ENCODE data around the gene MINDY4. TPM values are rescaled to one million over a fixed set of nuclear protein-coding genes. Genes with fewer than 3 reads are reported as not detected.

Gene MINDY4
- total RNA-seq, 1 donor from 2014 or later = 4.7 TPM

GRCh38 chr7:30787486-30787885, 16.3 kb downstream of the MINDY4 start:
- Mint-ChIP-seq H3K27ac (ENCODE audit: unreplicated experiment) (no peak overlapping the region), H3K27me3 (ENCODE audit: unreplicated experiment) (no peaks in the 10 kb centered on the region)

GRCh38 chr7:30788640-30789333, 17.6 kb downstream of the MINDY4 start:
- no peak for DNase-seq (ENCODE audit: low spot score)
- Mint-ChIP-seq H3K27me3 (ENCODE audit: unreplicated experiment) (no peaks in the 10 kb centered on the region), H3K4me1 (ENCODE audit: unreplicated experiment) (no peaks in the 10 kb centered on the region), H3K27ac (ENCODE audit: unreplicated experiment) (no peak overlapping the region), H3K9me3 (ENCODE audit: unreplicated experiment) (no peaks in the 10 kb centered on the region), H3K36me3 (ENCODE audit: low read depth, unreplicated experiment) (peaks cover 5% of the 10 kb centered on the region), H3K4me3 (ENCODE audit: unreplicated experiment) (no peak overlapping the region)
- TF ChIP-seq, protein P1, sequence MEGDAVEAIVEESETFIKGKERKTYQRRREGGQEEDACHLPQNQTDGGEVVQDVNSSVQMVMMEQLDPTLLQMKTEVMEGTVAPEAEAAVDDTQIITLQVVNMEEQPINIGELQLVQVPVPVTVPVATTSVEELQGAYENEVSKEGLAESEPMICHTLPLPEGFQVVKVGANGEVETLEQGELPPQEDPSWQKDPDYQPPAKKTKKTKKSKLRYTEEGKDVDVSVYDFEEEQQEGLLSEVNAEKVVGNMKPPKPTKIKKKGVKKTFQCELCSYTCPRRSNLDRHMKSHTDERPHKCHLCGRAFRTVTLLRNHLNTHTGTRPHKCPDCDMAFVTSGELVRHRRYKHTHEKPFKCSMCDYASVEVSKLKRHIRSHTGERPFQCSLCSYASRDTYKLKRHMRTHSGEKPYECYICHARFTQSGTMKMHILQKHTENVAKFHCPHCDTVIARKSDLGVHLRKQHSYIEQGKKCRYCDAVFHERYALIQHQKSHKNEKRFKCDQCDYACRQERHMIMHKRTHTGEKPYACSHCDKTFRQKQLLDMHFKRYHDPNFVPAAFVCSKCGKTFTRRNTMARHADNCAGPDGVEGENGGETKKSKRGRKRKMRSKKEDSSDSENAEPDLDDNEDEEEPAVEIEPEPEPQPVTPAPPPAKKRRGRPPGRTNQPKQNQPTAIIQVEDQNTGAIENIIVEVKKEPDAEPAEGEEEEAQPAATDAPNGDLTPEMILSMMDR (IDR thresholded peaks at IDR 0.05; ENCODE audit: unreplicated experiment) = no peak

More at GRCh38 chr7:30787486-30787885, 16.3 kb downstream of the MINDY4 start:
- TF ChIP-seq, protein P1 (IDR thresholded peaks at IDR 0.05; ENCODE audit: unreplicated experiment) = no peak
- no peaks in the 10 kb centered on the region for H3K4me1 Mint-ChIP-seq (ENCODE audit: unreplicated experiment)
- H3K9me3 Mint-ChIP-seq (ENCODE audit: unreplicated experiment) = no peaks in the 10 kb centered on the region
- no peak for DNase-seq (ENCODE audit: low spot score)
- peaks cover 5% of the 10 kb centered on the region for H3K36me3 Mint-ChIP-seq (ENCODE audit: low read depth, unreplicated experiment)
- no peak overlapping the region for H3K4me3 Mint-ChIP-seq (ENCODE audit: unreplicated experiment)

DNA sequence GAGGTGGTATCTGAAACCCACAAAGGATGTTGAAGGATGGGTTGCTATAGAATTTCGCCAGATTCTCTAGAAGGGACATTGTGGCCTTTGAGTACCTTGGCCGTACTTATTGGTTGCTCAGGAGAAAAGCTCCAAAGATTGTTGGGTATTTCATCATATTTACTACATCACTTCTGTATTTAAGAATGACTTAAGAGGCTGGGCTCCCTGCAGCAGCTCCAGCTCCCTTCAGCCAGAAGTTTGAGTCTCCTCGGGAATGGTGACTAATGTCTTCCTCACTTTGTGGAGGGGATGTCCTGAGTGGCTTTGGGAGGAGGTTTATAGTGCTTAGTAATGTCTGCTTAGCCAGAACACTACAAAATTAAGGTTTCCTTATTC, 18.1 kb downstream of the MINDY4 start:
- no peak overlapping the region for H3K27ac Mint-ChIP-seq (ENCODE audit: unreplicated experiment)
- TF ChIP-seq, protein P1 (IDR thresholded peaks at IDR 0.05; ENCODE audit: unreplicated experiment) = no peak
- H3K36me3 Mint-ChIP-seq (ENCODE audit: low read depth, unreplicated experiment) = peaks cover 5% of the 10 kb centered on the region
- H3K4me1 Mint-ChIP-seq (ENCODE audit: unreplicated experiment) = no peaks in the 10 kb centered on the region
- H3K4me3 Mint-ChIP-seq (ENCODE audit: unreplicated experiment) = no peak overlapping the region
- H3K9me3 Mint-ChIP-seq (ENCODE audit: unreplicated experiment) = no peaks in the 10 kb centered on the region
- no peaks in the 10 kb centered on the region for H3K27me3 Mint-ChIP-seq (ENCODE audit: unreplicated experiment)
- DNase-seq (ENCODE audit: low spot score) = no peak

- TF ChIP-seq, protein P1 (IDR thresholded peaks at IDR 0.05; ENCODE audit: unreplicated experiment) = no peak
- H3K27me3 Mint-ChIP-seq (ENCODE audit: unreplicated experiment) = peaks cover 1% of the 10 kb centered on the region
- peaks cover 2% of the 10 kb centered on the region for H3K36me3 Mint-ChIP-seq (ENCODE audit: low read depth, unreplicated experiment)
- no peak overlapping the region for H3K27ac Mint-ChIP-seq (ENCODE audit: unreplicated experiment)
- H3K4me1 Mint-ChIP-seq (ENCODE audit: unreplicated experiment) = no peaks in the 10 kb centered on the region
- H3K9me3 Mint-ChIP-seq (ENCODE audit: unreplicated experiment) = no peaks in the 10 kb centered on the region
- no peak for DNase-seq (ENCODE audit: low spot score)
- no peak overlapping the region for H3K4me3 Mint-ChIP-seq (ENCODE audit: unreplicated experiment)
These were observed 19.1 kb downstream of the MINDY4 start for GRCh38 chr7:30790356-30790755.

GRCh38 chr7:30791114-30791513, 19.9 kb downstream of the MINDY4 start:
- DNase-seq (ENCODE audit: low spot score) = peak; percentile 22
- Mint-ChIP-seq H3K4me3 (ENCODE audit: unreplicated experiment) (no peak overlapping the region), H3K36me3 (ENCODE audit: low read depth, unreplicated experiment) (no peaks in the 10 kb centered on the region), H3K9me3 (ENCODE audit: unreplicated experiment) (no peaks in the 10 kb centered on the region), H3K4me1 (ENCODE audit: unreplicated experiment) (peaks cover 5% of the 10 kb centered on the region), H3K27me3 (ENCODE audit: unreplicated experiment) (peaks cover 3% of the 10 kb centered on the region), H3K27ac (ENCODE audit: unreplicated experiment) (no peak overlapping the region)
- TF ChIP-seq, protein P1 (IDR thresholded peaks at IDR 0.05; ENCODE audit: unreplicated experiment) = no peak

Data from endothelial cell (in vitro differentiated cells).